Loucy (cell line): ENCODE measurements around the gene CEP104.

Source experiments
- CTCF ChIP-seq: fragments of 200-600 bp; sonication (generic); conservative IDR thresholded peaks from 2 replicates; pipeline ENCODE4 v1.5.1; 2014; ENCODE audit warnings: mild to moderate bottlenecking, antibody characterized with exemption, low read length
- EZH2phosphoT487 ChIP-seq: fragments of 200-600 bp; IDR thresholded peaks from 2 replicates; pipeline ENCODE4 v1.6.1; 2018; ENCODE audit warnings: antibody characterized with exemption, mild to moderate bottlenecking, moderate library complexity, borderline replicate concordance

DNA sequence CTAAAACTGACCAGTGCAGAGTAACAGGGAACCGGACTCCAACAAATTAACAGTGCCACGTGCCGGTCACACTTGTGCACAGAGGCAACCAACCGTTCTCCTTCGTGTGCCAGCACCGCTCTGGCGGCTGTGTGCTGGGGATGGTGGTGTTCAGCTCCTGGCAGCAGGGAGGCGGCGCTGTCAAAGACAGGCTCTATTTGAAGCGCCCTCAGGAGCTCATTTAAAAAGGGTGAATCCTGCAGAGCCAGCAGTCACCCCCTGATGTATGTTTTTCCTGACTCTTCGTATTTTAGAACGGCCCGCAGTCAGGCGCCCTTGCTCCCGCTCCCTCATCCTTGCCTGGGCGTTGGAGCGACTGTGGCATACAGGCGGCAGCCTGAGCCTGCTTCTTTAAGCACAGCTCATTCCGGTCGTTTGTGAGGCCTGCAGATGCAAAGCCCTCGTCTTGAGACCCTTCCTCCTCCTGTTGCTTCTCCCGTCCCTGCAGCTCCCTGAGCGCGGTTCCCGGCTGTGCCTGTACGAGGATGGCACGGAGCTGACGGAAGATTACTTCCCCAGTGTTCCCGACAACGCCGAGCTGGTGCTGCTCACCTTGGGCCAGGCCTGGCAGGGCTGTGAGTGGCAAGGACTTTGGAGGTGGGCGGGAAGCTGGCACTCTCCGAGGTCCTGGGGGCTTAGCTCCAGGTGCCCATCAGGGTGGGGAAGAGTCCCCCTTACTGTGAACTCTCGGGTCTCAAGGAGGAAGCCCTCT, 1.4 kb upstream of the CEP104 start:
- TF ChIP-seq CTCF, result peak; percentile 42
- TF ChIP-seq EZH2phosphoT487, result no peak
